ENCODE results near the gene TNFSF8. TPM values are rescaled to one million over a fixed set of nuclear protein-coding genes. Genes with fewer than 3 reads are reported as not detected.

Gene TNFSF8
- total RNA-seq, 1 experiment from 2014 or later = 0.20 TPM

GRCh38 chr9:114925672-114926071, 4.7 kb downstream of the TNFSF8 start:
- peaks cover 23% of the 10 kb centered on the region; the same call in 1 of the 2 replicates for H3K4me1 ChIP-seq
- no peak overlapping the region for H3K4me3 ChIP-seq (ENCODE audit: low read depth, low read length)
- Mint-ChIP-seq H3K4me3 (ENCODE audit: unreplicated experiment) (no peak overlapping the region), H3K27me3 (ENCODE audit: insufficient read depth, unreplicated experiment) (no peaks in the 10 kb centered on the region), H3K9me3 (ENCODE audit: unreplicated experiment) (no peaks in the 10 kb centered on the region), H3K27ac (ENCODE audit: unreplicated experiment) (no peak overlapping the region), H3K4me1 (ENCODE audit: low read depth, unreplicated experiment) (peaks cover 14% of the 10 kb centered on the region), H3K36me3 (ENCODE audit: insufficient read depth, unreplicated experiment) (no peaks in the 10 kb centered on the region)
- no TSS peak for BruUV-seq (replicated peaks)
- TF ChIP-seq CTCF (IDR thresholded peaks at IDR 0.05; ENCODE audit: insufficient read depth in 1 of 2, low read depth in 1 of 2, low read length in 1 of 2, severe bottlenecking in 1 of 2, unreplicated experiment in 1 of 2) = no peak
- intact Hi-C loops (cut with micrococcal nuclease; ENCODE audit: unreplicated experiment) = no loop called here
- no peaks in the 10 kb centered on the region for H3K36me3 ChIP-seq (ENCODE audit: control insufficient read depth, insufficient read depth, low read length)
- CTCF ChIA-PET = no interaction called here
- 0 out of 2 replicates have a peak, but pooled peaks cover 4% of the 10 kb centered on the region for H3K9me3 ChIP-seq
- DNase-seq = no peak
- POLR2A ChIA-PET = no interaction called here
- no peaks in the 10 kb centered on the region for H3K27me3 ChIP-seq (replicated peaks; ENCODE audit: control insufficient read depth, insufficient read depth, low read length)

- Mint-ChIP-seq H3K27ac (ENCODE audit: unreplicated experiment) (no peak overlapping the region), H3K4me1 (ENCODE audit: low read depth, unreplicated experiment) (peaks cover 14% of the 10 kb centered on the region), H3K36me3 (ENCODE audit: insufficient read depth, unreplicated experiment) (no peaks in the 10 kb centered on the region), H3K27me3 (ENCODE audit: insufficient read depth, unreplicated experiment) (no peaks in the 10 kb centered on the region), H3K4me3 (ENCODE audit: unreplicated experiment) (no peak overlapping the region), H3K9me3 (ENCODE audit: unreplicated experiment) (no peaks in the 10 kb centered on the region)
- Histone ChIP-seq H3K36me3 (ENCODE audit: control insufficient read depth, insufficient read depth, low read length) (no peaks in the 10 kb centered on the region), H3K4me3 (ENCODE audit: low read depth, low read length) (no peak overlapping the region), H3K9me3 (0 out of 2 replicates have a peak, but pooled peaks cover 4% of the 10 kb centered on the region), H3K4me1 (peaks cover 23% of the 10 kb centered on the region; the same call in 1 of the 2 replicates), H3K27me3 (replicated peaks; ENCODE audit: control insufficient read depth, insufficient read depth, low read length) (no peaks in the 10 kb centered on the region)
- no TSS peak for BruUV-seq (replicated peaks)
- no peak for DNase-seq
- POLR2A ChIA-PET = no interaction called here
- intact Hi-C loops (cut with micrococcal nuclease; ENCODE audit: unreplicated experiment) = no loop called here
- CTCF ChIA-PET = no interaction called here
- TF ChIP-seq CTCF (IDR thresholded peaks at IDR 0.05; ENCODE audit: insufficient read depth in 1 of 2, low read depth in 1 of 2, low read length in 1 of 2, severe bottlenecking in 1 of 2, unreplicated experiment in 1 of 2) = no peak
Observed at GRCh38 chr9:114925039-114925438, 5.4 kb downstream of the TNFSF8 start.

- Mint-ChIP-seq H3K27ac (ENCODE audit: unreplicated experiment) (no peak overlapping the region), H3K4me1 (ENCODE audit: low read depth, unreplicated experiment) (peaks cover 11% of the 10 kb centered on the region), H3K4me3 (ENCODE audit: unreplicated experiment) (no peak overlapping the region), H3K9me3 (ENCODE audit: unreplicated experiment) (no peaks in the 10 kb centered on the region), H3K27me3 (ENCODE audit: insufficient read depth, unreplicated experiment) (no peaks in the 10 kb centered on the region), H3K36me3 (ENCODE audit: insufficient read depth, unreplicated experiment) (no peaks in the 10 kb centered on the region)
- ChIA-PET CTCF (no interaction called here), POLR2A (no interaction called here)
- no TSS peak for BruUV-seq (replicated peaks)
- 0 out of 2 replicates have a peak, but pooled peaks cover 4% of the 10 kb centered on the region for H3K9me3 ChIP-seq
- no peak overlapping the region for H3K4me3 ChIP-seq (ENCODE audit: low read depth, low read length)
- DNase-seq = no peak
- H3K4me1 ChIP-seq = peaks cover 23% of the 10 kb centered on the region; the same call in 1 of the 2 replicates
- TF ChIP-seq CTCF (IDR thresholded peaks at IDR 0.05; ENCODE audit: insufficient read depth in 1 of 2, low read depth in 1 of 2, low read length in 1 of 2, severe bottlenecking in 1 of 2, unreplicated experiment in 1 of 2) = no peak
- H3K36me3 ChIP-seq (ENCODE audit: control insufficient read depth, insufficient read depth, low read length) = no peaks in the 10 kb centered on the region
- intact Hi-C loops (cut with micrococcal nuclease; ENCODE audit: unreplicated experiment) = no loop called here
- H3K27me3 ChIP-seq (replicated peaks; ENCODE audit: control insufficient read depth, insufficient read depth, low read length) = no peaks in the 10 kb centered on the region
Observed at GRCh38 chr9:114924327-114924726, 6.1 kb downstream of the TNFSF8 start.

Measured in Caco-2 (cell line).